ENCODE results near the gene IFITM5.
"Not testable (repeated sequence)": the region's sequence is repeated elsewhere in the genome, so short reads cannot be mapped to it uniquely, and the experiment has no call there.

The IFITM5 gene

GRCh38 chr11:279040-279965 is 20.0 kb downstream of the IFITM5 start:
- Mint-ChIP-seq H3K27ac (ENCODE audit: low read depth) (peak overlapping the region; percentile 55), H3K4me3 (peak overlapping the region; percentile 82), H3K9me3 (no peaks in the 10 kb centered on the region), H3K4me1 (peaks cover 45% of the 10 kb centered on the region), H3K27me3 (peaks cover 8% of the 10 kb centered on the region), H3K36me3 (ENCODE audit: insufficient read depth) (peaks cover 11% of the 10 kb centered on the region)
- no peak for ATAC-seq (replicated peaks; ENCODE audit: extremely low read depth, poor library complexity, severe bottlenecking)
- no peak for DNase-seq (ENCODE audit: low spot score in 2 of 2)

- DNase-seq (ENCODE audit: low spot score in 2 of 2), result no peak
- H3K4me3 Mint-ChIP-seq, result peak within 1 kb of the TSS; percentile 82
These were observed 21.1 kb downstream of the IFITM5 start, which contains the start of gene NLRP6 for GRCh38 chr11:278001-278951. TSS of gene NLRP6 (plus strand) at chr11:278407. CDS start at chr11:278570, 163 bp downstream.

DNA sequence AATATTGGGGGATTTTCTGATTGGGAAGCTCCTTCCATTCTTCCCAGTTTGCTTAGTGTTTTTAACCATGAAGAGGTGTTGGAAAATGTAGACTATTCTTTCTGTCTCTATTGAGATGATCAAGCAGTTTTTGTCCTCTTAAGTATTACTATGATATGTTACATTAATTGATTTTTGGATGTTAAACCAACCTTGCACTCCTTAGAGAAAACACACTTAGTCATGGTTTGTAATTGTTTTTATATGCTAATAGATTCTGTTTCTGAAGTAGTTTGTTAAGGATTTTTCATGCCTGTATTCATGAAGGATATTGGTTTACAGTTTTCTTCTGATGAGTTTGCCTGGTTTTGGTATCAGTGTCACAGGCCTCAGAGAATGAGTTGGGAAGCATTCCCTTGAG is 23.1 kb downstream of the IFITM5 start:
- Mint-ChIP-seq H3K27ac (ENCODE audit: low read depth) (no peak overlapping the region), H3K4me1 (peaks cover 21% of the 10 kb centered on the region), H3K9me3 (no peaks in the 10 kb centered on the region), H3K36me3 (ENCODE audit: insufficient read depth) (peaks cover 8% of the 10 kb centered on the region), H3K27me3 (no peaks in the 10 kb centered on the region), H3K4me3 (no peak overlapping the region)
- ATAC-seq (replicated peaks; ENCODE audit: extremely low read depth, poor library complexity, severe bottlenecking), result no peak
- DNase-seq (ENCODE audit: low spot score in 2 of 2), result no peak

More at GRCh38 chr11:278001-278951, 21.1 kb downstream of the IFITM5 start, which contains the start of gene NLRP6:
- Mint-ChIP-seq H3K27ac (ENCODE audit: low read depth) (peak within 1 kb of the TSS; percentile 55), H3K9me3 (no peaks in the 10 kb centered on the region), H3K27me3 (peaks cover 8% of the 10 kb centered on the region), H3K4me1 (peaks cover 40% of the 10 kb centered on the region), H3K36me3 (ENCODE audit: insufficient read depth) (peaks cover 9% of the 10 kb centered on the region)
- no peak for ATAC-seq (replicated peaks; ENCODE audit: extremely low read depth, poor library complexity, severe bottlenecking)

GRCh38 chr11:272931-273198 is 26.5 kb downstream of the IFITM5 start:
- Mint-ChIP-seq H3K36me3 (ENCODE audit: insufficient read depth) (peaks cover 11% of the 10 kb centered on the region), H3K4me1 (peaks cover 24% of the 10 kb centered on the region), H3K27me3 (no peaks in the 10 kb centered on the region), H3K27ac (ENCODE audit: low read depth) (no peak overlapping the region), H3K4me3 (no peak overlapping the region), H3K9me3 (no peaks in the 10 kb centered on the region)
- ATAC-seq (replicated peaks; ENCODE audit: extremely low read depth, poor library complexity, severe bottlenecking), result no peak
- no peak for DNase-seq (ENCODE audit: low spot score in 2 of 2)

GRCh38 chr11:272195-272930 is 27.0 kb downstream of the IFITM5 start:
- Mint-ChIP-seq H3K27me3 (no peaks in the 10 kb centered on the region), H3K36me3 (ENCODE audit: insufficient read depth) (peaks cover 13% of the 10 kb centered on the region), H3K4me1 (peaks cover 24% of the 10 kb centered on the region), H3K27ac (ENCODE audit: low read depth) (no peak overlapping the region), H3K9me3 (no peaks in the 10 kb centered on the region), H3K4me3 (no peak overlapping the region)
- DNase-seq (ENCODE audit: low spot score in 2 of 2) (no peak), ATAC-seq (replicated peaks; ENCODE audit: extremely low read depth, poor library complexity, severe bottlenecking) (no peak)

DNA sequence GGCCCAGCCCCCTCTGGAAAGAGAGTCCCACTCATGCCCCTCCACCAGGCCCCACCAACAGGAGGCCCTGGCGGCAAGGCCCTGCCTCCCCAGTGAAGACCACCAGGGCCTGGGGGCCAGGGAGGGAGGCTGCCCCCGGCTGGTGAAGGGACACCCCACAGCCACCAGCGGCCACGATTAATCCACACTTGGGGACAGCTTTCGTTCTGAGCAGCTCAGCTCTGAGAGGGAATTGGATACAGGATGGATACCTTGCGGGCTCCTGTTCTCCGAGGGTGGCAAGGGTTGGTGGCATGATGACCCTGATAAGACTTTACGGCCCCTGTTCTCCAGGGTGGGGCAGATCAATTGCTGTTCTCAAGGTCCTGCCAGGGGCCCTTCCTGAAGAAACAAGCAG is 28.0 kb downstream of the IFITM5 start:
- H3K36me3 Mint-ChIP-seq (ENCODE audit: insufficient read depth), result peaks cover 13% of the 10 kb centered on the region
- no peak overlapping the region for H3K4me3 Mint-ChIP-seq
- no peak overlapping the region for H3K27ac Mint-ChIP-seq (ENCODE audit: low read depth)
- peaks cover 29% of the 10 kb centered on the region for H3K4me1 Mint-ChIP-seq
- no peaks in the 10 kb centered on the region for H3K27me3 Mint-ChIP-seq
- H3K9me3 Mint-ChIP-seq, result no peaks in the 10 kb centered on the region
- ATAC-seq (replicated peaks; ENCODE audit: extremely low read depth, poor library complexity, severe bottlenecking) (no peak), DNase-seq (ENCODE audit: low spot score in 2 of 2) (no peak)

GRCh38 chr11:270451-271318 is 28.6 kb downstream of the IFITM5 start:
- Mint-ChIP-seq H3K9me3 (no peaks in the 10 kb centered on the region), H3K27ac (ENCODE audit: low read depth) (peak overlapping the region; percentile 95), H3K36me3 (ENCODE audit: insufficient read depth) (peaks cover 13% of the 10 kb centered on the region), H3K4me3 (no peak overlapping the region), H3K27me3 (no peaks in the 10 kb centered on the region), H3K4me1 (peaks cover 29% of the 10 kb centered on the region)
- DNase-seq (ENCODE audit: low spot score in 2 of 2) (no peak), ATAC-seq (replicated peaks; ENCODE audit: extremely low read depth, poor library complexity, severe bottlenecking) (no peak)

- H3K9me3 Mint-ChIP-seq, result no peaks in the 10 kb centered on the region
- H3K27ac Mint-ChIP-seq (ENCODE audit: low read depth), result peak overlapping the region; percentile 95
These were observed 30.0 kb downstream of the IFITM5 start for GRCh38 chr11:269146-269890.

GRCh38 chr11:268716-269145 is 30.6 kb downstream of the IFITM5 start:
- Mint-ChIP-seq H3K4me1 (peaks cover 29% of the 10 kb centered on the region), H3K27ac (ENCODE audit: low read depth) (peak overlapping the region; percentile 95), H3K36me3 (ENCODE audit: insufficient read depth) (peaks cover 13% of the 10 kb centered on the region), H3K4me3 (peak overlapping the region; percentile 93)
- H3K27me3 Mint-ChIP-seq, H3K9me3 Mint-ChIP-seq: not testable (repeated sequence)
- peak; percentile 60 for ATAC-seq (replicated peaks; ENCODE audit: extremely low read depth, poor library complexity, severe bottlenecking)
- DNase-seq (ENCODE audit: low spot score in 2 of 2), result peak; percentile 47 to 64

More at GRCh38 chr11:269146-269890, 30.0 kb downstream of the IFITM5 start:
- DNase-seq (ENCODE audit: low spot score in 2 of 2) (peak; percentile 46 to 69), ATAC-seq (replicated peaks; ENCODE audit: extremely low read depth, poor library complexity, severe bottlenecking) (peak; percentile 69)
- peaks cover 29% of the 10 kb centered on the region for H3K4me1 Mint-ChIP-seq
- peak overlapping the region; percentile 93 for H3K4me3 Mint-ChIP-seq
- peaks cover 13% of the 10 kb centered on the region for H3K36me3 Mint-ChIP-seq (ENCODE audit: insufficient read depth)
- no peaks in the 10 kb centered on the region for H3K27me3 Mint-ChIP-seq

- Mint-ChIP-seq H3K4me1 (peaks cover 29% of the 10 kb centered on the region), H3K27me3 (no peaks in the 10 kb centered on the region), H3K27ac (ENCODE audit: low read depth) (peak overlapping the region; percentile 95), H3K4me3 (peak overlapping the region; percentile 93), H3K9me3 (no peaks in the 10 kb centered on the region), H3K36me3 (ENCODE audit: insufficient read depth) (peaks cover 13% of the 10 kb centered on the region)
- ATAC-seq (replicated peaks; ENCODE audit: extremely low read depth, poor library complexity, severe bottlenecking) (peak; percentile 24), DNase-seq (ENCODE audit: low spot score in 2 of 2) (no peak)
These were observed 31.8 kb downstream of the IFITM5 start for GRCh38 chr11:267491-267994.

All from central memory CD8-positive, alpha-beta T cell (primary cell).